ENCODE data around the gene ZNF57. TPM values are rescaled to one million over a fixed set of nuclear protein-coding genes. Genes with fewer than 3 reads are reported as not detected.

ZNF57 gene
- total RNA-seq, 1 experiment from 2014 or later = 4.8 TPM

DNA sequence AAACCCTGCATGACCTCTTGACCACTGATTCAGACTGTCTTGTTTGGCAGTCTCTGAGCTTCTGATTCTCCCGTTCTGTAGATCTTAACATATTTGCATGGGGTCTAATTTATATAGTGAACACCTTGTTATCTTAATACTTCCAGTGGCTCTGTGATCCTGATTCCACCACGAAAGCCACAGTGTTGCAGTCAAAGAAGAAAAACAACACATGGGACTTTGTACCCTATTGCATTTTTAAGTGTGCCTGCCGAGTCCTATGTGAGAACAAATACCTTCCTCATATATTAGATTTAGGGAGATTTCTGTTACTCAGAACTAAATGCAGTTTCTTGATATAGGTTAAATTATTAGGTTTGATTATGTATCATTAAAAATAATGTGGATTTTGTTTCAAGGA, 45.9 kb upstream of the ZNF57 start:
- H3K9me3 Mint-ChIP-seq (ENCODE audit: unreplicated experiment) = peaks cover 29% of the 10 kb centered on the region
- POLR2A ChIA-PET = interaction anchor here (1.2 kb wide), 1 partner anchor 14 kb away, joined by 4 read pairs; the partner anchor contains the start of gene ZNF555
- DNase-seq (ENCODE audit: unreplicated experiment) = no peak

GRCh38 chr19:2856457-2857050, 44.2 kb upstream of the ZNF57 start:
- no peak for DNase-seq (ENCODE audit: unreplicated experiment)
- BruUV-seq (replicated peaks) = no TSS peak
- ChIA-PET CTCF (interaction anchor here (0.5 kb wide), 1 partner anchor 928 kb away, joined by 3 read pairs; no protein-coding TSS in a partner anchor), POLR2A (no interaction called here)
- no peak overlapping the region for H3K27ac Mint-ChIP-seq (ENCODE audit: low read depth, unreplicated experiment)
- no peaks in the 10 kb centered on the region for H3K4me1 Mint-ChIP-seq (ENCODE audit: insufficient read depth, unreplicated experiment)
- no peaks in the 10 kb centered on the region for H3K27me3 Mint-ChIP-seq (ENCODE audit: insufficient read depth, unreplicated experiment)
- peaks cover 21% of the 10 kb centered on the region for H3K9me3 Mint-ChIP-seq (ENCODE audit: unreplicated experiment)
- H3K4me3 Mint-ChIP-seq (ENCODE audit: unreplicated experiment) = no peak overlapping the region
- no peak for TF ChIP-seq CTCF (IDR thresholded peaks at IDR 0.05; ENCODE audit: unreplicated experiment)
- intact Hi-C loops (cut with micrococcal nuclease) = no loop called here
- H3K36me3 Mint-ChIP-seq (ENCODE audit: insufficient read depth, unreplicated experiment) = peaks cover 28% of the 10 kb centered on the region

More for the DNA sequence above, 45.9 kb upstream of the ZNF57 start:
- Mint-ChIP-seq H3K4me3 (ENCODE audit: unreplicated experiment) (no peak overlapping the region), H3K4me1 (ENCODE audit: insufficient read depth, unreplicated experiment) (no peaks in the 10 kb centered on the region), H3K27me3 (ENCODE audit: insufficient read depth, unreplicated experiment) (no peaks in the 10 kb centered on the region), H3K36me3 (ENCODE audit: insufficient read depth, unreplicated experiment) (peaks cover 45% of the 10 kb centered on the region), H3K27ac (ENCODE audit: low read depth, unreplicated experiment) (no peak overlapping the region)
- no peak for TF ChIP-seq CTCF (IDR thresholded peaks at IDR 0.05; ENCODE audit: unreplicated experiment)
- CTCF ChIA-PET = interaction anchor here (1.3 kb wide), 1 partner anchor 32 kb away, joined by 3 read pairs; no protein-coding TSS in a partner anchor
- BruUV-seq (replicated peaks) = no TSS peak
- intact Hi-C loops (cut with micrococcal nuclease) = no loop called here

DNA sequence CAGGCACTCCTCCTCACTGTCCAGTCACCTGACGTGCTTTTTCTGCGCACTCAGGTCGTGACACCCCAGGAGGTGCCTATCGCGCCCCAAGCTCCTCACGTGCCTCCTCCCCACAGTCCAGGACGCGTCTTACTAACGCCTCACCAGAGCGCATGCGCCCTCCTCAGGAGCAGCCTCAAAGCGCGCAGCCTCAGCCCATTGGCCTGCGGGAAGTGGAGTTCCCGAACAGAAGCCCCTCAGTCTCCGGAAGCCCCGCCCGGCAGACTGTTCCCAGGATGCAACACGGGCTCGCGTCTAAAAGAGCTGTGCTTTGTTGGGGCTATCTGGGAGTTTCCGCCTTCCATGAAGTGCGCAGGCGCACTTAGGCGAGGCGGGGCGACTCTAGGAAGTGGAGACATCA, 41.9 kb upstream of the ZNF57 start:
- intact Hi-C loops (cut with micrococcal nuclease) = no loop called here
- Mint-ChIP-seq H3K27me3 (ENCODE audit: insufficient read depth, unreplicated experiment) (no peaks in the 10 kb centered on the region), H3K4me3 (ENCODE audit: unreplicated experiment) (no peak overlapping the region), H3K9me3 (ENCODE audit: unreplicated experiment) (peaks cover 7% of the 10 kb centered on the region), H3K27ac (ENCODE audit: low read depth, unreplicated experiment) (no peak overlapping the region), H3K36me3 (ENCODE audit: insufficient read depth, unreplicated experiment) (peaks cover 10% of the 10 kb centered on the region), H3K4me1 (ENCODE audit: insufficient read depth, unreplicated experiment) (no peaks in the 10 kb centered on the region)
- no peak for TF ChIP-seq CTCF (IDR thresholded peaks at IDR 0.05; ENCODE audit: unreplicated experiment)
- ChIA-PET CTCF (no interaction called here), POLR2A (no interaction called here)
- BruUV-seq (replicated peaks) = no TSS peak
- no peak for DNase-seq (ENCODE audit: unreplicated experiment)

DNA sequence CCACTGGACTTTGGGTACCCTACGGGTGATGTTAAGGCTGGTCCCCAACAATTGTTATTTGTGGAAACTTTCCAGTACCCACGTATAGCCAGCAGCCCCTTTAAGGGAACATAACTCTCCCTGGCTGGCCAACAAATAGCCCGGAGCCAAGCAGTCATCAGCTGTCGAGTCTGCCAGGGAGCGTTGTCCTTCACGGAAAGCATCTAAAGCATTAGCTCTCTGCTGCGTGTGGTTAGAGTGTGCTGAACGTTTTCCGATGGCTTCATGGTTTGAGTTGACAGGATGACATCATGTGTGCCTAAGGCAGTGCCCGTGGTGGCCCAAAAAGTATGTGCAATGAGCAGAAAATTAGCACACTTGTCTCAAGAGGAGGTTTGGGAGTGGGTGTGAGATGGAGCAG, 36.9 kb upstream of the ZNF57 start:
- POLR2A ChIA-PET = no interaction called here
- CTCF ChIA-PET = interaction anchor here (0.9 kb wide), 1 partner anchor 22 kb away, joined by 3 read pairs; no protein-coding TSS in a partner anchor
- H3K9me3 Mint-ChIP-seq (ENCODE audit: unreplicated experiment) = no peaks in the 10 kb centered on the region
- no peak overlapping the region for H3K27ac Mint-ChIP-seq (ENCODE audit: low read depth, unreplicated experiment)
- no peaks in the 10 kb centered on the region for H3K4me1 Mint-ChIP-seq (ENCODE audit: insufficient read depth, unreplicated experiment)
- intact Hi-C loops (cut with micrococcal nuclease) = no loop called here
- no peaks in the 10 kb centered on the region for H3K27me3 Mint-ChIP-seq (ENCODE audit: insufficient read depth, unreplicated experiment)
- DNase-seq (ENCODE audit: unreplicated experiment) = no peak
- no peak for TF ChIP-seq CTCF (IDR thresholded peaks at IDR 0.05; ENCODE audit: unreplicated experiment)
- no peak overlapping the region for H3K4me3 Mint-ChIP-seq (ENCODE audit: unreplicated experiment)
- BruUV-seq (replicated peaks) = no TSS peak
- H3K36me3 Mint-ChIP-seq (ENCODE audit: insufficient read depth, unreplicated experiment) = peaks cover 3% of the 10 kb centered on the region

Data from MCF 10A (cell line).